GM21619 (cell line): ENCODE measurements around the gene PNMA1.
"Not testable (repeated sequence)": the region's sequence is repeated elsewhere in the genome, so short reads cannot be mapped to it uniquely, and the experiment has no call there.

ENCODE experiments used
- ATAC-seq: cut with Tn5 transposase; IDR thresholded peaks from one replicate; pipeline ENCODE4 v1.9.1; 2021; ENCODE audit not compliant: unreplicated experiment

PNMA1 gene

DNA sequence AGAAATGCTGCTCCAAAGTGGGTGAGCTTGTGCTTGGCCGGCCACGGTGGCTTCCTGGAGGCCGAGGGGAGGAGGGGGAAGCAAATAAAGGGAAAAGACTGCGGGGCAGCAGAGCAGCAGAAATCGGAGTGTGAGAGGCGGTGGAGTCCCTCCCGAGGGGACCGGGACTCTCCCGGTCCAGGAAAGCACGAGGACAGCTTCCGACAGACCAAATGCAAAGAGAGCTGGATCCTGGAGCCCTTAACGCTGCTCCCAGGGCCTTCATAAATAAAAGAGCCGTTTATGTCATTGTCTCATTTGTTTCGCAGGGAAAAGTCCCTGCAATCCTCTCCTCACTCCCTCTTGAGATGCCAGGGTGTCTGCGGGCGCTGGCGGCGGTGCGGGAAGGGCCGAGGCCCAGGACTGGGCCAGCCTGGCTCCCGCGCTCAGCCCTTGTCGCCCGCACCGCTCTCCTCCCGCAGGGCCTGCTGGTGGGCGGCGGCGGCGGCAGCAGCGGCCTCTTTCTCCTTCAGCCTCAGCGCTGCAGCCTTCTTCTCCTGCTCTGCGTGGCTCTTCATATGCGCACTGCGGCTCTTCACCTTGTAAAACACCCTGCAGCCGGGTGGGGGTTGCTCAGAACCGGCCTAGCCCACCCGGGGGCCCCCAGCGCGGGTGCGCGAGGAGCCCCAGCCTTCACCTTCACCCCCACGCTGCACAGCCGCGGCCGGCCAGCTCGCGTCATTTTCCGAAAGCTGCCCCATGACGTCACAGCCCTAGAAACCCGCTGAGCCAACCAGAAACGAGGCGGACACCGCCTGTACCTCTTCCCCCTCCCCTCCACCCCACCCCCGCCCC is 4.5 kb upstream of the PNMA1 start:
- ATAC-seq = no peak

DNA sequence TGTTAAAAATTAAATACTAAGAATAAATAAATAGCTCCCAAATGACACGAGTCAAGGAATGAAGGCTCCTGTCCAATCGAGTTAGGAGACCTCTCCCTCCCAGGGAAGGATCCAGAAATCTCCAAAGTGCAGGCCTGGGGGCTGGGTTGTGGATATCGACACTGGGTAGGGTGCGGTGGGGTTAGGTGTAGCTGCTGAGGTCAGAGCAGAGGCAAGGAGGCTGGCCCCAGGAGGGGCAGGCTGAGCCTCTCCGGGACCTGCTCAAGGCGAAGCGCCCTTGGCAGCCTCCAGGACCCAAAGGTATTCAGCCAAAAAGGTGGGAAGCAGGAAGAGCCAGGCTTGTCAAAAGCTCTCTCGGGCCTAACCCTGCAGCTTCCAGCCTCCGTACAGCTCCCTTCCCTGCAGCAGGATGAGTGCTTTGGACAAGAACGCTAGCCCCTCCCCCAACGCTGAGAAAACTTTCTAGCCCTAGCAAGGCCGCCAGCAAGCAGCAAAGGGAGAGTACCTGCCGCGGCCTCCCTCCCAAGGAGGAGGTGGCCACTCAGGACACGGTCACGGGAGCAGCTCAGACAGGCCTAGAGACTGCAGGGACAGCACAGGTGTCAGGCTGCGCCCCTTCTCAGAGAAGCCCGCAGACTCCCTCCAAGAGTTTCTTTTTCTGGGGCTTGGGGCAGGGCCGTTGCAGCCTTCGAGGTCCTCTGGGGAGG is 3.7 kb upstream of the PNMA1 start:
- no peak for ATAC-seq

DNA sequence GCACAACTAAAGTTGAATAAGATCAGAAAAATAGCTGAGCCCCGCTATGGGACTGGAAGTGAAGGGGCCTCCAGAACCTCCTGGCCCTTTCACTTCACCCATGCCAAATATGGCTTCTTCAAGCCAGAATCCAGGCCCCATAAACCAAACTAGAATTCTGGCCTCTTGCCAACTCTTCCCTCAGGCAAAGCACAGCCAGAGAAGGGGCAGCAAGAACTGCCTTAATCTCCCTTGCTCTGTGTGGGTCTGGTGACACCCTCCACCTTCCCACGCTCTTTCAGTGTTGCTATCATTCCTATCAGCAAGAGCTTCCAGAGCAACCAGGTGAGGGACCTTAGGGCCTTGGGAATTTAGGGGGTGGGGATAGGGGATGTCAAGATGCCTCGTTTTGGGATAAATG is 3.1 kb upstream of the PNMA1 start:
- ATAC-seq = no peak

DNA sequence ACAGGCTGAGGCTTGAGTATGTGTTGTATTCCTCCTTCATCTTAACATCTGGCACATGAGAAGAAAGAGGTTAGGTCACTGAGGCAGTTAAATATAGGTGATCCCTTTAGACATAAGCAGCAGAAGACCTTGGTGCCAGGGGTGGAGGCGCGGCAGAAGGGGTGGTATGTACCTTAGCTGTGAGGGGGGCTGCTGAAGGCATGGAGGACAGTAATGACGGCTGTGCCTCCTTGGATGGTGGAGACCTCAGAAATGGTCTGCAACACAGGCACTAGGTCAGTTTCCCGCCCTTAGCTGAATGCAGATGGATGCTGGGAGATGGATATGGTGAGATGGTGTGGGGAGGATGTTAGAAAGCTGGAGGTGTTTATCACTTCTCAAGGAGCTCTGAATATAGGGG is 1.5 kb upstream of the PNMA1 start:
- ATAC-seq = no peak

DNA sequence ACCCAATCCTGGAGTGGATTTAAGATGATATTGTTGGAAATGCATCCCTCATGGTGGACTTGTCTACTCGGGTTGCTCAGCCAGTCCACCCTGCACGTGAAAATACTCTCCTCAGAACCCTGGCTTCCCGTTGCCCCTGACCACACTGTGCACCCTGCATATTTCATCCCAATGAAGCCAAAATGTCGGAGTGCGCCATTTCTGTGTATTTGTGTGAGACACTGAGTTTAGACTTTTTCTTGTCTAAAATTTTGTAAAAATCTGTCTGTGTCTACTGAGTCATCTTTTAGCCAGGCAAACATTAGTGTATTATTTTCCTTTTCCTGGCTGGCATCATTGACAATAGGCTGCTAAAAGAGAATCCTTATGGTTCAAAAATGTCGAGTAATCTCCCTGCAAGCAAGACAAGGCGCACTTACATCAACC is 485 bp upstream of the PNMA1 start:
- ATAC-seq = peak; percentile 7

DNA sequence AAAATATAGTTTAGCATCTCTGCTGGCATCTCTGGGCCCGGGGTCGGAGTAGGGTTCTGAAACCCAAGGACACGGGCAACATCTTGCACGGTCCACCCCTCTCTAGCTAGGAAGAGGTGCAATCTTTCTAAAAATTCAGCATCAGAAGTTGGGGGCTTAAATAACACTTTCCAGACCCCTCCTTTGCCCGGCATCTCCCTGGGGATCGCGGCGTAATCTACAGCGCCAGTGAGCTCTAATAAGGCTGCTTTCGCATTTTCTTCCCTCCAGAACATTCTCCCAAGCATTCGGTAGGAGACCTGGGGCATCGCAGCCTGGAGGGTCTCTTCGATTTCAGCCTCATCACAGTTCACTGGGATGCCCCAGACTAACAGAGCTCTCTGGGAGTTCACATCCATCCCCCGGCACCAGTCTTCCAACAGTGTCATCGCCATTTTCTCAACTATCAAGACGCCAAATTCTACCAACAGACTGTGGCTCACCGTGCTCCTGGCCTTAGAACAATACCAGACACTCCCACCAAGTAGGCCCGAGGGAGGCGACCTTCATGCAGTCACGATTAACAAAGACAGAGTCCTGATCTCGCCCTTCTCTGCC is 880 bp downstream of the PNMA1 start:
- ATAC-seq = no peak

DNA sequence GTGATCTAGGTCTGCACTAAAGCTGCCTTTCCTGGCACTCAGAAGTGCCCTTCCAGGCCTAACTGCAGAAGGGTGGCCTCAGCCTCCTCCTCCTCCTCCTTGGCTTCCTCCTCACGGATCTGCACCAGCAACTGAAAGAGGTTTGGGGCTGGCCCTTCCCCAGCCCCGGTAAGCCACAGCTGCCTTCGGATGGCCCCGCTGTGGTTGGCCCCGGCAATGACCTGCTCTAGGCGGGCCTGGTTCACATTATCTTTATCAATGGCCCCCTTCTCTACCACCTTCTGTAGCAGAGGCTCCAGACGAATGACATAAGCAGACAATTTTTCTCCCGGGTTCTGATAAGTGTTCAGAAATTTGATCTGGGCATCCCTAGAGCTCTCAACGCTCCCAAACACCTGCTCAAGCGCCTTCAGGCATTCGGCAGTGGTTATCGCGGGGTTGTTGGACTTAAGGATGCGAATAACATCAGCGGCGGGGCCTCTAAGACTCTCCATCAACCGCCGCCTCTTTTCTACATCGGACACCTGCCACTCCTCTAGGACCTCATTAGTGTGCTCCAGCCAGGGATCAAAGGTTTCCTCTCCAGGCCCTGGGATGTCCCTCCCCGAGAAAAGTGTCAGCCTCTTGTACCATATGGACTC is 1.5 kb downstream of the PNMA1 start:
- peak; percentile 26 for ATAC-seq

DNA sequence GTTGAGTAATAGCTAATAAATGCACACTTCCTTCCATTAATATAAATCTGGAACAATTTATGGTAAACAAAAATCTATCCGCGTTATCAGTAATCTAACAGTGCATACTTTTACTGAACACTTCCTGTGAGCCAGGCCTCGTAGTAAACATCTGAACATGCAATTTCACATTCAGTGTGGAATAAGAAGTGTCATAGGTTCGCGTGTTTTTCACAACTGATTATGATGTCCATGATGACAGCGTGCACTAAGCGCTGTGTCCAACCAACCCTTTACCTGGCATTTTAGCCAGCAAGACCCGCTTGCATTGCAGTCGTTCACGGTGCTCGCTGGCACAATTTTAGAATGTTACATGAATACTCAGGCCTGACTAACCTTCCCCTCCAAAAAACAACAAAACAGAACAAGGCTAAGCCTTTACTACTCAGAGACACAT is 2.1 kb downstream of the PNMA1 start:
- no peak for ATAC-seq

DNA sequence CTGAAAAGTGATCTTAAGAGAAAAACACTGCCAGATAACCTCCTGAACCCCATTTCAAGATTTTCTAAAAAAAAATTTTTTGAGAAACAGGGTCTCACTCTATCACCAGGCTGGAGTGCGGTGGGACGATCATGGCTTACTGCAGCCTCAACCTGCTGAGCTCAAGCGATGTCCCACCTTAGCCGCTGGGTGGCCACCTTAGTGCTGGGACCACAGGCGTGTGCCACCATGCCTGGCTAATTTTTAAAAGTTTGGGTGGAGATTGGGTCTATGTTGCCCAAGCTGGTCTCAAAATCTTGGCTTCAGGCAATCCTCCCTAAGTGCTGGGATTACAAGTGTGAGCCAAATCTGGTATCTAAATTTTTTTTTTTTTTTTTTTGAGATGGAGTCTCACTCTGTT is 3.4 kb downstream of the PNMA1 start:
- ATAC-seq = no peak

DNA sequence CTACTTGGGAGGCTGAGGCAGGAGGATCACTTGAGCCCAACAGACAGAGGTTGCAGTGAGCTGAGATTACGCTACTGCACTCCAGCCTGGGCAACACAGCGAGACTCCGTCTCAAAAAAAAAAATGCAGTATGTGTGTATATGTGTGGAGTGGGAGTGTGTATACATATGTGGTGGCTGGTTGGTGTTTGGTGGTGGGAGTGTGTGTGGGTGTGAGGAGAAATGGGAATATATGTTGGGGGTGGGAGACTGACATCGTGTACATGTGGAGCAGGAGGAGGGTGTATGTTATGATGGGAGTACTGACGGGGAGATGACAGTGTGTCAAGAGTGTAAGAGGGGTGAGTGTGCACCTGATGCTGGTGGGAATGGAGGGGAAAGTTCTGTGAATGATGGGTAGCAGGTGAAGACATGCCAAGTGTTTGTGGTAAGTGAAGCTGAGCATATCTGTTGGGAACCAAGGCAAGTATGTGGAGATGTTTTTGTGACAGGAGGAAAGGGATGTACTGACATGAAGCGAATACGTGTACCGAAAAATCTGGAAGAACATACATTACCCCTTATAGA is 4.2 kb downstream of the PNMA1 start:
- no peak for ATAC-seq

DNA sequence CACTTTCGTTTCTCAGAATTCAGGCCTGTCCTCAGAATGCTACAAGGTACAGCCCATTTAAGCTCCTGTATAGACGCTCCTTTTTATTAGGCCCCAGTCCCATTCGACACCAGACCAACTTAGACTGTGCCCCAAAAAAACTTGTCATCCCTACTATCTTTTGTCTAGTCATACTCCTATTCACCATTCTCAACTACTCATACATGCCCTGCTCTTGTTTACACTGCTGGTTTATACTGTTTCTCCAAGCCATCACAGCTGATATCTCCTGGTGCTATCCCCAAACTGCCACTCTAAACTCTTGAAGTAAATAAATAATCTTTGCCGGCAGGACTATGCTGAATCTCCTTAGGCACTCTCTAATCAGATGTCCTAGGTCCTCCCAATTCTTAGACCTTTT is 6.1 kb downstream of the PNMA1 start:
- not testable (repeated sequence) for ATAC-seq

DNA sequence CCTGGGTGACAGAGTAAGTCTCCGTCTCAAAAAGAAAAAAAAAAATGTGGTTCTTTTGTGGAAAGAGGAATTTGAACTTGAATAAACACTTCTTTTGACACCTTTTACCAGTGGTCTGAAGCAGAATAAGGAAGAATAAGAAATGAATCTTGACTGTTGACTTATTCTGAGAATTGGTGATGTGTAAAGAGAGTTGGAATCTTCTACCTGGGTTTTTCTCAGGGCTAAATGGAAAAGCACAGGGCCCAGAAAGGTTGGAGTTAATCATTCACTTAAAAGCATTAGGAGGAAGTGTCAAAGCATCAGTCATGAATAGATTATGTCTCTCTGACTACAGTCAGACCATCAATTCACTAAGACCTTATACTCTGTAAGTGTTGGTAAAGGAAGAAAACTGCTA is 13.9 kb downstream of the PNMA1 start:
- ATAC-seq = no peak

DNA sequence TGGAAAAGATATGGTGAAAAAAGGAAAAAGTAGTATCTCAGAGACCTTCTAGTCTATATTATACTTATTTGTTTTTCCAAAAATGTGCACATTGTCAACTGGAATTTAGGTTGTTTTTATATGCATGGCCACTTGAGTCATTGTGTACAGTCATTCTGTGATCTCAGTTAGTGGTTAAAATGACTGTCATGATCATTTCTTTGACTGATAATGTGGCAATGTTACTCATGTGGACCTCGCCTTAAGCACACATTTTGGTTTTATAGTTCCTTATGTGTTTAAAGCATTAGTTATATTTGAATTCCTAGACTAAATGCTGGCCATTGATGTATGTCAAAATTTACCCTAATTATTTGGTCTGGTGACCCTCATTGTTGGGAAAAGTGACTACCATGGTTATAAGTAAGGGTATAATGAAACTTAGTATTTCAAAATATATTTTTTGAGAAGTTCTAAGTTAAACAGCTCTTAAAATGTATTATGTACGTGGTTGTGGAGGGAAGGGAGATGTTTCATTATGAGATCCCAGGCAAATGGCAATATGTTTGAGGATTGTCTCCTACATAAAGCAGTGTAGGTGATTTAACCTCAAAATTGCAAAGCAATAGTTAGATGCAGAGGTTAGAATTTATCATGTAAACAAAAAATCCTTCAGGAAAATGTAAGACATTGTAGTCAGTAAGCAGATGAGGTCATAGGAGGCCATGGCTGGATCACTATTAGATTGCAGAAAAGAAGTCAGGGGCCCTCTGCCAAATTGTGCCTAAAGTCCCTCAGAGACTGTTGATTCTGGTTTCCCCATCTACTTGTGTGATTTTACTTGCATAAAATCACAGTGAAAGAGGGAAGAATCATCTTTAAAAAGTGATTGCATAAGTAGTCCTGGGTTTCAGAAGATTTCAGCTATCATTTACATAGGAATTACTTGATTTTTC is 17.5 kb downstream of the PNMA1 start:
- peak; percentile 83 for ATAC-seq

DNA sequence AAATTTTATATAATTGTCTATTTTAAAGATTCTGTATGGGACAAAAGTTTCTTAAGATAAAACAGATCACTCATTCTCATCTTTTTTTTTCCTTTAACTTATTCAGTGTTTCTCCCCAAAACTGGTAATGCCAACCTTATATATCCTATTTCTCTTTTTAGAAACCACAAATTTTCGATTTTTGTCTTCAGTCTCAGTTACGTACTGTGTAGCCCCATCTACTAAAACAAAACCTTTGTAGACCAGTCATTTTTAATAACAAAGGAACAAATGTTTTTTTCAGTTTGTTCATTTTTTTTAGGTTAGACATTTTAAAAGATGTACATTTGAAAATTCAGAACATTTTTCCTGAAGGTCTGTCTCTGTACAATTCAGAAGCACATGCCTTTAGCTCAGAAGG is 18.2 kb downstream of the PNMA1 start:
- ATAC-seq = peak; percentile 37

DNA sequence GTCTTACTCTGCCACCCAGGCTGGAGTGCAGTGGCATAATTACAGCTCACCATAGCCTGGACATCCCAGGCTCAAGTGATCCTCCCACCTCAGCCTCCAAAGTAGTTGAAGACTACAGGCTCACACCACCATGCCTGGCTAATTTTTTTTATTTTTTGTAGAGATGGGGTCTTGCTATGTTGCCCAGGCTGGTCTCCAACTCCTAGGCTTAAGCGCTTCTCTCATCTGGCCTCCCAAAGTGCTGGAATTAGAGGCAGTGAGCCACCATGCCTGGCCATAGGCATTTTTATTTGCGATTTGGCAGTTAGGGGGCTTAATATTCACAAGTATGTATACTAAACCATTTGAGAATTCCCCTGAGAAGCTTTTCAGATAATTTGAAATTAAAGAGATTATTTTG is 19.1 kb downstream of the PNMA1 start:
- no peak for ATAC-seq

DNA sequence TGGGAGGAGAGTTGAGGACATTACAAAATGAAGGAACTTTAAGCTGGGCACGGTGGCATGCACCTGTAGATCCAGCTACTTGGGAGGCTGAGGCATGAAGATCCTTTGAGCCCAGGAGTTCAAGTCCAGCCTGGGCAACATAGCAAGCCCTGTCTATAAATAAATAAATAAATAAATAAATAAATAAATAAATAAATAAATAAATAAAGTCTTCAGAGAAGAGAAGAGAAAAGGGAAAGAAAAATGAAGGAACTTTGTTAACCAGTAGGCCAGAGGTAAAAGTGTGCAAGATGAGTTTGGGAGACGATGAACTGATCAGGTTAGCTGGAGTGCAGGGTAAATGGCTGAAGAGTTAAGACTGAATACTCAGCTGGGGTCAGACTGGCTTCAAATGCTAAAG is 20.1 kb downstream of the PNMA1 start:
- no peak for ATAC-seq

DNA sequence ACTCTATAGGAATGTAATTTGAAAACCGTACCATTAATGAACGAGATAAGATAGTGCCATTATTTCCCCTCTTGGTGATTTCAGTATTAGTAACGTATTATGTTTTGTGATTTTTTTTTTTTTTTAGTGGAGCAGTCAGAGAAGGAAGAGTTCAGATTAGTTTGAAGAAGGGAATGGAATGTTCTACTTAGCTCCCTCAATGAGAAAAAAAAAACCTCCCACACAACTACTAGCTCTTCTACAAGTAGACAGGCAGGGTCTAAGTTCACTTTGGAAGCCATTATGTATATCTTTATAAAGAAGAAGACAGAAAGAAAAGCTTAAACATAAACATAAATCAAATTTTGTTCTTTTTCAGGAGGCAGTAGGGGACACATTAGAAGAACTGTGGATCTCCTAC is 27.3 kb downstream of the PNMA1 start:
- ATAC-seq = no peak

DNA sequence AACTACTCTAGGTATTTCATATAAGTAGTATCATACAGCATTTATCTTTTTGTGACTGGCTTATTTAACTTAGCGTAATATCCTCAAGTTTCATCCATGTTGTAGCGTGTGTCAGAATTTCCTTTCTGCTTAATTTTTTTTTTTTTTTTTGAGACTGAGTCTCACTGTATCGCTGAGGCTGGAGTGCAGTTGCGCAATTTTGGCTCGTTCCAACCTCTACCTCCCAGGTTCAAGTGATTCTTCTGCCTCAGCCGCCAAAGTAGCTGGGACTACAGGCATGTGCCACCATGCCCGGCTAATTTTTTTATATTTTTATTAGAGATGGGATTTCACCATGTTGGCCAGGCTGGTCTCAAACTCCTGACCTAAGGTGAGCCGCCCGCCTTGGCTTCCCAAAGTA is 28.9 kb downstream of the PNMA1 start:
- no peak for ATAC-seq

DNA sequence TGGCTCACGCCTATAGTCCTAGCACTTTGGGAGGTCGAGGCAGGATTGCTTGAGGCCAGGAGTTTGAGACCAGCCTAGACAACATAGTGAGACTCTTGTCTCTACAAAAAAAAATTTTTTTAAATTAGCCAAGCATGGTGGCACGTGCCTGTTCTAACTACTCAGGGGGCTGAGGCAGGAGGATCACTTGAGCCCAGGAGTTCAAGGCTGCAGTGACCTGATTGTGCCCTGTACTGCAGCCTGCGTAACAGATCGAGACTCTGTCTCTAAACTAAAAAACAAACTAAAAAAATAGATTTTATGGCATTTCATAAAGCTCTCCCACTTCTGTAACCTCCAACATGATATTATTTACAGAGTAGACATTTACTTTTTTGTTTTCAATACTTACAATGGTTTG is 29.6 kb downstream of the PNMA1 start:
- ATAC-seq = no peak

DNA sequence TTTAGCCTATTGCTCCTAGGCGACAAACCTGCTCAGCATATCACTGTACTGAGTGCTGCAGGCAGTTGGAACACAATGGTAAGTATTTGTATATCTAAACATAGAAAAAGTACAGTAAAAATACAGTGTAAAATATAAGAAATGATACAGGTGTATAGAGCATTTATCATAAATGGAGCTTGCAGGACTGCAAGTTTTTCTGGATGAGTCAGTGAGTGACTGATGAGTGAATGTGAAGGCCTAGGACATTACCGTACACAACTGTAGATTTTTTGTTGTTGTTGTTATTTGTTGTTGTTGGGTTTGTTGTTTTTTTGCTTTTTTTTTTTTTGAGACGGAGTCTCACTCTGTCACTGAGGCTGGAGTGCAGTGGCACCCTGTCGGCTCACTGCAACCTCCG is 33.4 kb downstream of the PNMA1 start:
- no peak for ATAC-seq
